HG02763 (cell line): ENCODE results near the gene AKAP13.
"Not testable (repeated sequence)": the region's sequence is repeated elsewhere in the genome, so short reads cannot be mapped to it uniquely, and the experiment has no call there.

Experiments
- ATAC-seq: cut with Tn5 transposase; IDR thresholded peaks from one replicate; pipeline ENCODE4 v1.9.1; 2021; ENCODE audit warnings: mild to moderate bottlenecking, moderate library complexity; ENCODE audit not compliant: unreplicated experiment

The AKAP13 gene

DNA sequence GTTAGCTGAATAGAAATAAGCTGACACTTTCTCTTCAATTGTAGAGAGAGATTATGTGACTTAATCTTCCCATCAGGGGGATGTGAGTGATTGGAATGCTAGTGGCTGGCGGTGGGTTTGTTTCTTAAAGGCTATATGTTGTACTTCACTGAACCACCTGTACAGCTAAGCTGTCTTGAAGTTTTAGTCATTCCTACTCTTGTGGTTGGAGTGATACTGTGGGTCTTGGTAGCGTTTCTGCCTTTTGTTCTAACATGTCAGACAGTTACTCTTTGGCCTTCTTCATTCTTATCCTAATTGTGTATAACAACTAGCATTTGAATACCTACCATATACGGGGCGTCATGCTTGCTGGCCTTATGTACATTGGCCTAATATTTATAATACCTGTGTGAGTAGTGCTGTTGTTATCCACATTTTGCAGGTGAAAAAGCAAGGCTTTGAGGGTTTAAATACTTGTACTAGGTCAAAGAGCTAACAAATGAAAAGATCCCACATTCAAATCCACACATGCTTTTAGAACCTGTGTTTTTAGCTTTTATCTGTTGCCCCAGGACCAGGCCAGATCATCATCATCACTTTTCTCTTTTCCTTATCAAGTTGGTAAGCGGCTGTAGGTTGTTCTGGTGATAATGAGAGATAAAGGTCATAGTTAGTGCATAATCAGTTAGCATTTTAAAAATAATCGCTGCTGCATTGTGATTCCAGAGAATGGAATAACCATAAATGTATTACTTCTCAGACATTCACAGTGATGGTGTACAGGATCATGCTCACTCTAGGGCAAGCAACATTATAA, 50.2 kb downstream of the AKAP13 start:
- ATAC-seq: peak; percentile 89

GRCh38 chr15:85439996-85440395, 59.6 kb downstream of the AKAP13 start:
- ATAC-seq: no peak

GRCh38 chr15:85440451-85440850, 60.0 kb downstream of the AKAP13 start:
- no peak for ATAC-seq

- not testable (repeated sequence) for ATAC-seq
Observed at GRCh38 chr15:85441854-85442253, 61.5 kb downstream of the AKAP13 start.

GRCh38 chr15:85443046-85443445, 62.6 kb downstream of the AKAP13 start:
- peak; percentile 37 for ATAC-seq

DNA sequence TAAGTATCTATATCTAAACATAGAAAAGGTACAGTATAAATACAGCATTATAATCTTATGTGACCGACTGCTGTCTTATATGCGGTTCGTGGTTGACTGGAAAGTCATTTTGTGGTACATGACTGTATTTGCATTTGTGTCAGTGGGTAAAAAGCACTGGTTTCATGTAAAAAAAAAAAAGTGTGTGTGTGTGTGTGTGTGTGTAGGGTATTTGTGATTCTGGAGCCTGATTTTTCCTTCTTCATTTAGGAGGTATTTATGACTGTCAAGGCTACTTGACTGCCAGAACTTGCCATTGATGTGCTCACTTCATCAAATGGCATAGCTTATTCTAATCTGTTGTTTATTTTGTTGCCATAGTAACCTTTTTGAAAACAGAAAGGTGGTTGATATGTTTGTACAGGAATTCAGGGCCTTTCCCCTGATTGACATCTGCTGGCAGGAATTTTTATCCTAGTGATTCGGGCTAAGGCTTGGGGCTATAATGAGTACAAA, 63.2 kb downstream of the AKAP13 start:
- ATAC-seq: peak; percentile 87

DNA sequence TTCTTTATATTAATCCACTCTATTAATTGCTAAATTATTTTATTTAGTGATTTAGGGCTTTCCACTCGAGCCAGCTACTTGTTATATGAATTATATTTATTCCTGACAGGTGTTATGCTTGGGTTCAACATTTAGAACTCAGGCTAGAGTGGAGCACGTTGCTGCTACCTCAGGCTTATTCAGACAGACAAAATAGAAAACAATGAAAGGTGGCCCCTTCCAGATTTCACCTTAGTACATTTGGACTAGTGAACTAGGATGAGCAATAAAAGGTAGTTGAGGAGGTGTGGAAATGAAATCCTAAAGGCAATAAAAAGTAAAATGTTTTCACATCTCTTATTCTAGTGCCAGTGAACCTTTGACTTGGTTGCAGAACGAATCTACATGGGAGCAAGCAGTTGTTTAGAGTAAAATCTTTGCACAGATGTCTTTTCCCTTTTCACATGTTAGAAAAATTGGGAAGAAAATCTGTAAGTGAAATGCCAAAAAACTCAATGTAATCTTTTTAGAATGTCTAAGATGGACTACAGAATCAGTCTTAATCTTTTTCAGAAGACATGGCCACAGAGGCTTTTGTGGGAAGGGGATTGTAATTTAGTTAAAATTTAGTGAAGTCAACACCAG, 63.8 kb downstream of the AKAP13 start:
- no peak for ATAC-seq

GRCh38 chr15:85445361-85445760, 65.0 kb downstream of the AKAP13 start:
- no peak for ATAC-seq

- ATAC-seq: no peak
Observed at GRCh38 chr15:85451099-85451700, 70.8 kb downstream of the AKAP13 start.

GRCh38 chr15:85452436-85452835, 72.0 kb downstream of the AKAP13 start:
- ATAC-seq: no peak

DNA sequence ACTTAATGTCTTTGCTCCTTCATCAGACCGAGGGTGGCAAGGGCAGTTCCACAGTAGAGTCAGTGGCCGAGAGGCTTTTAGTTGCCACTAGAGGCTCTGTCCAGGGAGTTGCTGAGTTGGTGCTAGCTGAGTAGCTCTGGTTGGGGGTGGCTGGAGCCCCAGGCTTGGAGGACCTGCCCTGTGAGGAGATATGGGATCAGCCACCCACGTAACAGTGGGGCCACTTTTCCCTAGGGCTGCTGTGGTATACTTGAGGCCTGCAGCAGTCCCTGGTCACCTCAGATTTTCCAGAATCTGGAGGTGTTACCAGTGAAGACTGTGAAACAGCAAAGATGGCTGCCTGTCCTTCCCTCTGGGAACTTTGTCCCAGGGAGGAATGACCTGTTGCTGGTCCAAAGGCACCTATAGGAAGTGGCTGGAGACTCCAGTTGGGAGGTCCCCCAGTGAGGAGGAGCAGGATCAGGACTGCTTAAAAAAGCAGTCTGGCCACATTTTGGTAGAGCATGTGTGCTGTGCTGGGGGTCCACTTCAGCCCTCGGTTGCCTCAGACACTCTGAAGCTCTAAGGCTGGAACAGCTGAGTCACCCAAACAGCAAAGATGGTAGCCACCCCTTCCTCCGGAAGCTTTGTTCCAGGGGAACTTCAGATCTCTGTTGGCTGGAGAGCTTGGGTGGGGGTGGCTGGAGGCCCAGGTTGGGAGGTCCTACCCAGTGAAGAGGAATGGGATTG, 72.9 kb downstream of the AKAP13 start:
- no peak for ATAC-seq

DNA sequence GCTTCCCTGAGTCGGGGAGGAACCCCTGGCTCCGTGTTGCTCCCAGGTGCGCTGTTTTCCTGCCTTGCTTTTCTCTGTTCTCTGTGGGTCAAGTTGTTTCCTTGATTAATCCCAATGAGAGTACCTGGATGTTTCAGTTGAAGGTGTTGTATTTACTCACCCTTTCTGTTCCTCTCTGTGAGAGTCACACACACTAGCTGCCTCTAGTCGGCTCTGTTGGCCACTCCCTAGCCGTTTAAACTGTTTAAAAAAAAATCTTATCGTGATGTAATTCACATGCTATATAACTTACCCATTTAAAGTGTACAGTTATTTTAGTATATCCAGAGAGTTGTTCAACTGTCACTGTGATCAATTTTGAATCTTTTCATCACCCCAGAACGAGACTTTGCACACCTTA, 74.0 kb downstream of the AKAP13 start:
- no peak for ATAC-seq

DNA sequence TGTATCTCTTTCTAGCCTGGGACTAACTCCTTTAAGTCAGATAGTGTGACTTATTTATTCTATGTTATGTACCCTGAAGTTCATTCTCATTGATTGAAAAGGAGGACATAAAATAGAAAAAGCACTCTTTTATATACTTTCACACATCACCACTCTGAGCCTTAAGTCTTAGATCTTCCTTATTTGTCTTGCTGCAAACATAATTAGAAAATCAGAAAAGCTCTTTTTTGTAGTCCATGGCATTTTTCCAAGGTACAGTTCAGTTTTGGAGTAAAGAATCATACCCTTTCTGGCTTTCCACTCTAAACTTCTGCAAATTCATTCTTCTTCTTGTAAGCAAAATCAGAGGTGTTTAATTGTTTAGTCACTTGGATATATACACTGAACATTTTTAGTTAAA, 75.5 kb downstream of the AKAP13 start:
- ATAC-seq: no peak

GRCh38 chr15:85456798-85457197, 76.4 kb downstream of the AKAP13 start:
- no peak for ATAC-seq

- peak; percentile 81 for ATAC-seq
Observed at GRCh38 chr15:85457392-85457968, 77.1 kb downstream of the AKAP13 start.

GRCh38 chr15:85458764-85459163, 78.4 kb downstream of the AKAP13 start:
- ATAC-seq: no peak

GRCh38 chr15:85462029-85462428, 81.6 kb downstream of the AKAP13 start:
- ATAC-seq: no peak

DNA sequence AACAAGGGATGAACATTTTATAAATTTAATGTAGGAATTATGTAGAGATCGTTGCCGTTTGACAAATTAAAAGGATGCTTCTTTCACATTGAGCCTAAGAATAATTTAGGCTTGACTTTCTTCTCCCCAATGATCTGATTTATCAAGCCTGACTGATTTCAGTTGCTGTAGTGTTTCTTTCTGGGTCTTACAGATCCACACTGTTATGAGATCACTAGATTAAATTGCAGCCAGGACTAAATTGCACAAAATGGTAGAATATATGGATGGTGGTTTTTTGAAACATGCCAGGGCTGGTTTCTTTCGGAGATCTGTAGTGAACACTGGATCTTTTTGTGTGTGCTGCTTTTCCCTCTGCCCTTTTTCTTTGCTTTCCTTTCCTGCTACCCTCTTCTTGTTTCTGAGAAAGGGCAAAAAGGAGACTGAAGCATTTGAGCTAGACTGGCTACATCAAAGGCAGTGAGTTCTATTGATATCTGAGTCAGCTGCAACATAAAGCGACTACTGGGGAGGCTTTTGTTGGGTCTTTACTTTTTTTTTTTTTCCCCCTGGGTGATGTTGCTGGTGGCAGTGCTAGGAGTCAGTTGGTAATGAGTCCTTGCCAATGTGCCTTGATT, 83.0 kb downstream of the AKAP13 start:
- ATAC-seq: no peak

DNA sequence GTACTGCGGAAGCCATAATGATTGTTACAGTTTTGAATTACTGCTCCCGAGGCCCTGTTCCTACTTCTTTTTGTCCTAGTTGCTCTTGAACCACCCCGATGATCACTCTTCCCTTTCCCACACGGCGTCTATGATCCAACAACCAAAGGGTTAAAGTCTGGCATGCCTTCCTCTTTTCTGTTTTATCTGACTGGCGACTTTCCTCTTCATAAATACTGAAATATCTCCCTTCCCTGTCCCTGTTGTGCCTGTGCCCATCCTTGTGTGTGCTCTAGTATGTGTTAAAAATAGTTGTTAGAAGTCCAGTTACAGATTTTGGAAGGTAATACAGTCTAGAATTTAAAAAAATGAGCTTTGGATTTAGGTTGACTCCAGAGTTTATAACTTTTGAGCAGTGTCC, 83.6 kb downstream of the AKAP13 start:
- no peak for ATAC-seq

DNA sequence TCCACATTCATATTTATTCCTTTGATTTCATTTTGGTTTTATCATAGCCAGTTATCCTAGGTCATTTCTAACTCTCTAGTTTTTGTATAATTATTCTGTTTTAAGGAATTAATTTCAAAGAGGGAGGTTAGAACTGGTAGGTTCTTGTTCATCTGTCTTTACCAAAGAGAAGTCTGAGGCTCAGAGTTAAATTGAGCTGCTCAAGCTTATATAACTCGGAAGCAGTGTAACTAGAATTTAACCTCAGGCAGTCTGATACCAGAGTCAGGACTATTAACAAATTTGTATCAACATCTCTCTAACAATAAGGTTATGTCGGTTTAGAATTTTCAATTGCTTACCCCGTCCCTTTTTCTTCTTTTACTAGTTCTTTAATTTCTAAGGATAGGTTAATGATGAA, 84.1 kb downstream of the AKAP13 start:
- ATAC-seq: no peak
